ENCODE results near the gene SLC9A7. TPM values are rescaled to one million over a fixed set of nuclear protein-coding genes. Genes with fewer than 3 reads are reported as not detected.
"Not testable (repeated sequence)": the region's sequence is repeated elsewhere in the genome, so short reads cannot be mapped to it uniquely, and the experiment has no call there.

The SLC9A7 gene
- total RNA-seq, 1 donor from 2014 or later, result 1.9 TPM

DNA sequence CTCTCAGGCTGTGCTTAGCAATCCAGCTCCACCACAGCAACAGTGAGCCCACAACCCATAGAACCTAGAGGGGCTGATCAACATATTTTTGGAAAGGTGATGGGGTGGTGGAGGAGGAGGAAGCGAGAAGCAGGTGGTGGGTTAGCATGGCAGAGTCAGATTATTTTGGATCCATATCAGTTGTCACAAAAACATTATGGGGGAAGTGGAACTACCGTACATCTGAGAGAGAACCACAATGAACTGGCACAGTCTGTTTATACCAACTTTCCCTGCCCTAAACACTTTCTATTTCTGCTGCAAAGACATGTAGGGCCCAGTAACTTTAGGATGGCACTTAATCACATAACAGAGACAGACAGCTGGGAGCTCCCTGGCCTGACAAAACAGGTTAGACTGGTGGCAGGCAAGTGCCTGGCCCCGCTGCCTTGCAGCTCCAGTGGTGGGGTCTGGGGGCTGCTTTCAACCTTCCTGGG is 4.3 kb downstream of the SLC9A7 start:
- no peak for DNase-seq (ENCODE audit: low spot score)

DNA sequence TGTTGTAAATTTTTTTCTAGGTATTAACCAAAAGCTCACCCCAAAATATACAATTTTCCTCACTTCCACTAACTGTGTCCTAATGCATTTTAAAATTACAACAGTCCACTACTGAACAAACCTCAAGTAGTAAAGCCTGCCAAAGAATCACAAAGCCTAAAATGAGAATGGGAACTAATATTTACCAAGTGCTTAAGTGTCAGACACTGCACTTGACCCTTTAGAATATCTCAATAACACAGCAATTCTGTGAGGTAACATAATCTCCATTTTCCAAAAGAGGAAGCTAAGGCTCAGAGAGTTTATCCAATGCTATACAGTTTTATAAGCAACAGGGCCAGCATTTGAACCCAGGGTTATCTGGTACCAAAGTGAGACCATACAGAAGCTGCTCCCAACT is 4.9 kb downstream of the SLC9A7 start:
- no peak for DNase-seq (ENCODE audit: low spot score)

DNA sequence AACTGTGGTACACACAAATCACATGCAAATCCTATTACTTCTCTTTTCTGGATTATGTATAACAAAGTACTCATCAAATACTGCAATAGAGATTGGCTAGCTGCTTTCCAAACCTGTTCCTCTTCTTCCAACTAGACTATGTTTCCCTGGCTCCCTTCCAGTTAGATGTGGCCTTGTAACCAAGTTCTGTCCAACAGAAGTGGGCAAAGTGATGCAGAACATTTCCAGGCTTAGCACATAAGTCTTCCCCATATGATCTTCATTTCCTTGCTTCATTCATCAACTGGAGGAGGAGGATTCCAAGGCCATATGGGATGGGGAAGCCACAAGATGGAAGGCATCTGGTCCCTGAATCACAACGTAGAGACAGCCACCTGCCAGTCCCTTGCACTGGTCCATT is 8.0 kb downstream of the SLC9A7 start:
- no peak for DNase-seq (ENCODE audit: low spot score)

DNA sequence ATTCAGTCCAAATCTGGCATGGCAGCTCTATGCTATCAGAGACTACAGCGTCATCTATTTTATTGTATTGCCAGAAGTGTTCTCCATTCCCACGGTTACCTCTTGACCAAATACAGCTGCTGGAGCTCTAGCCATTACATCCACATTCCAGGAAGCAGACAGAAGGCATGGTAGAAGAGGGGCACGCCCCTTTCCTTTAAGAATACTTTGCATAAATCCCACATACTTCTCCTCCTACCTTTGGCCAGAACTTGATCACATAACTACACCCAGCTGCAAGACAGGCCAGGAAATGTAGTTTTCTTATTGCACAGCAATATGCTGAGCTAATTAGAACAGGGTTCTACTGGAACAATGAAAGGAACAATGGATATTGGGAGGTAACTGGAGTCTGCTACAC is 14.9 kb downstream of the SLC9A7 start:
- DNase-seq (ENCODE audit: low spot score), result no peak

DNA sequence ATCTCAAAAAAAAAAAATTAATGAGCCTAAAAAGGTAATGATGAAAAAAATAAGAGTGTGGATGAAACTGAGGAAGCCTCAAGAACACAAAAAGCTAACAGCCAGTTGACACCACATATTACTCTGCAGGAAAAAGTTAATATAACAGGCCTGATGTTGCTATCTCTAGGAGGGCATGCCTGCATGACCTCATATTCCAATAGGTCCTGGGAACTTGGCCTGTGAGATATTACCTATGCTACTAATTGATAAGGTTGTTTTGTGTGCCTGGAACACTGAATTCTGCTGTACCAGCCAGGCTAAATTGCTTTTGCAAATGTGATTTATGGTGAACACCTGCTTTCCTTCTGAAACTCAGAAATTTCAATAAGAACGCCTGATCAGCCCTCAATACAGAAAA is 15.9 kb downstream of the SLC9A7 start:
- no peak for DNase-seq (ENCODE audit: low spot score)

DNA sequence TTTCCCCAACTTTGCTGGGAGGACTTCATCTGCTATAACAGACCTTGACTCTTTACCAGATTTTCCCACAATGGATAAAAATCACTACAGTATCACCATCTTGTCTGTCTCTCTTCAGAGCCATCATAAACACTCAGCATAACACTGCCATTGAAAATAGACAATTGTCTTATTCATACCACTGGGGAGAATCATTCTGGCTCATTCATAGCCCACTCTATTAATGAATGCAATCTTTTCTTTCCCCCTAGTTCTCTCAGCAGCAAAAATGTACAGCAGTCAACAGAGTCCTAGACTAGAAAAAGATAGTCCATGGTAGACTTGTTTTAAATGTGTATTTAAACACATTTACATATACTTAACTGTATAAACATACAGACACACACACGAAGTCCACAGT is 19.2 kb downstream of the SLC9A7 start:
- DNase-seq (ENCODE audit: low spot score), result no peak

DNA sequence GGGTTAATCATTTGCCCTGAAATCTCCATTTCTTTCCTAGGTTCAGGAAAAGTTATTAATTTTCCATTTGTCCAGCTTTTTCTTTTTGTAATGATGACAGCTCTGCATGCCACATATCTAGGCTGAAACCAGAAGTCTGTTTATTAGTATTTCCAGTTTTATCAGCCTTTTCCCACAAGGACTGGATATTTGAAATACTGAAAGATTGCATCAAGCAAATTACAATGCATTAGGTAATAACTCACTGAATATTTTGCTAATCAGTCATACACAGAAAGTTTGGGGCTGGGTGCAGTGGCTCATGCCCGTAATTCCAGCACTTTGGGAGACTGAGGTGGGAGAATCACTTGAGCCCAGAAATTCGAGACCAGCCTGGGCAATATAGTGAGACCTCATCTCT is 21.5 kb downstream of the SLC9A7 start:
- DNase-seq (ENCODE audit: low spot score), result no peak

DNA sequence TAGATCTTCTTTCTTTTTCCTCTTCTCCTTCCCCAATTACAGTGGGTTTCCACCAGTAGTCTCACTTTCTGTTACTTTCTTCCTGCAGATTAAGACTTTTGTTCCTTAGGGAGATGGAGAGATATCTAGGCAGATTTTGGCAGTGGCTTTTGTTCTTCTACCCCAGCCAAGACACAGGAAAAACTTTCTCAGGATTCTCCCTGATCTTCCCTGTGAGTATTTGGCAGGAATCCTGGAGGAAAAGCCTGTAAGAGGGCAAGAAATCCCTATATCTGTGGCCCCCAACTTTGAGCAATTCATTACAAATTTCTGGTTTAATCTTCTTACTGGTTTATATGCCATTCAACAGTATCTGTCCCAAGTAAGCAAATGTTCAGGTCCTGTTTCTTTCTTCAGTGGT is 21.9 kb downstream of the SLC9A7 start:
- DNase-seq (ENCODE audit: low spot score), result no peak

DNA sequence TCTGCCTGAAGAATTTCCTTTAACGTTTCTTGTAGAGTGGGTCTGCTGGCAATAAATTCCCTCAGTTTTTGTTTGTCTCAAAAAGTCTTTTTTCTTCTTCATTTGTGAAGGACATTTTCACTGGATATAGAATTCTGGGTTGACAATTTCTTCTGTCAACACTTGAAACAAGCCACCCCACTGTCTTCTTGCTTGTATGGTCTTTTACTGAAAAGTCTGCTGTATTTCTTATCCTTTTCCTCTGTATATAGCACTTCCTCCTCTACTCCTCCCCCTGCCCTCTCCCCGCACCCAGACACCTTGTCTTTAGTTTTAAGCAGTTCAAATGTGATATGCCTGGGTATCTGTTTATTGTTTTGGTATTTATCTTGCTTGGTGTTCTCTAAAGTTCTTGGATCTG is 23.3 kb downstream of the SLC9A7 start:
- no peak for DNase-seq (ENCODE audit: low spot score)

DNA sequence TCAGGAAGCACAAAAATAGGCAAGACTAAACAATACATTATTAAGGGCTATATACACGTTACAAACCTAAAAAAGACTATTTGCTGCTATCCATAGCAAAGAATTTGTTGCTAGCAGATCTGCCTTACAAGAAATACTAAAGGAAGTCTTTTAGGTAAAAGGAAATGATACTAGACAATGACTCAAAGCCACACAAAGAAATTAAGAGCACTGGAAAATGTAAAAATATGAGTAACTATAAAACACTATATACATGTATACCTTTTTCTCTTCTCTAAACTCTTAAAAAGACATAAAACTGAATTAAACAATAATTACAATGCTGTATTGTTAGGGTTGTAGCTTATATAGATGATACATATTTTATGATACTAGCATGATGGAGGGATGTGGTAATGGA is 25.7 kb downstream of the SLC9A7 start:
- no peak for DNase-seq (ENCODE audit: low spot score)

DNA sequence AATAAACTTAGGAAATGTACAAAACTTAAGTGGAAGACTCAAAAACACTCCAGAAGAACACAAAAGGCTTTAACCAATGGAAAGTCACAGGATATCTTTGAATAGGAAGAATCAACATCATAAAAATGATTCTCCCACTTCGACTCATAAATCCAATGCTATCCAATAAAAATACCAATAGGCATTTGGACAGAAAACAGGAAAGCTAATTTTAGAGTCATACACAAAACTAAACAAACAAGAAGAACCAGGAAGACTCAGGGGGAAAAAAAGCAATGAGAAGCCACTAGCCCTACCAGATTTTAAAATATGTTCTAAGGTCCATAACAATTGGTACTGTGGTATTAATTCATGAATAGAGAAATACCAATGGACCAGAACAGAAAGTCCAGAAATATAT is 28.2 kb downstream of the SLC9A7 start:
- no peak for DNase-seq (ENCODE audit: low spot score)

DNA sequence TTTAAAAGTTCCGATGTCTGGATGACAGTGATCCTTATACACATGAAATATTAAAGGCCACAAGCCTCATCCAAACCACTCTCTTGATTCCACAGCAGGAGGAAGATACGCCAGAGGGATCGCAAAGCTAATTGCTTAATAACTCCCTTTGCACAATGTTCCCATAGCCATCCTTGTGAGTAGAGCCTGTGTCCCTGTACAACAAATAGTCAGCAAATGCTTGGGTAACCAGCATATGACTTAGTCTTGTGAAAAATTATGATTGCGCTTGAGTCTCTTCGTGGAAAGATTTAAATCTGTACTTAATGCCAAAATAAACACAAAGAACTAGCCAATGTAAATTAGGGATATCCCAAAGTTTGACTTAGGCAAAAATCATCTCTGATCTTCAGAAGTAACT is 31.5 kb downstream of the SLC9A7 start:
- no peak for DNase-seq (ENCODE audit: low spot score)

DNA sequence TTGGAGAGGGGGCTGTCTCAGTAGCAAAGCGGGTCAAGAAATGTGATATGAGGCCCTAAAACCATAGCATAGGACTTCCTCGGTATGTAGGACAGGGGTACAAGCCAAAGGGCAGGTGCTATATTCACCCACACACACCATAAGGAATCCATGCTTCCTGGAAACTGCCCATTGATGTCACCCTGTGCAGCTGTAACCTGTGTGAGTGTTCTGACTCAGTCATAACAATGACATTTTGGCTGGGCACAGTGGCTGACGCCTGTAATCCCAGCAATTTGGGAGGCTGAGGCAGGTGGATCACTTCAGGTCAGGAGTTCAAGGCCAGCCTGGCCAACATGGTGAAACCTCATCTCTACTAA is 35.4 kb downstream of the SLC9A7 start:
- DNase-seq (ENCODE audit: low spot score), result not testable (repeated sequence)

DNA sequence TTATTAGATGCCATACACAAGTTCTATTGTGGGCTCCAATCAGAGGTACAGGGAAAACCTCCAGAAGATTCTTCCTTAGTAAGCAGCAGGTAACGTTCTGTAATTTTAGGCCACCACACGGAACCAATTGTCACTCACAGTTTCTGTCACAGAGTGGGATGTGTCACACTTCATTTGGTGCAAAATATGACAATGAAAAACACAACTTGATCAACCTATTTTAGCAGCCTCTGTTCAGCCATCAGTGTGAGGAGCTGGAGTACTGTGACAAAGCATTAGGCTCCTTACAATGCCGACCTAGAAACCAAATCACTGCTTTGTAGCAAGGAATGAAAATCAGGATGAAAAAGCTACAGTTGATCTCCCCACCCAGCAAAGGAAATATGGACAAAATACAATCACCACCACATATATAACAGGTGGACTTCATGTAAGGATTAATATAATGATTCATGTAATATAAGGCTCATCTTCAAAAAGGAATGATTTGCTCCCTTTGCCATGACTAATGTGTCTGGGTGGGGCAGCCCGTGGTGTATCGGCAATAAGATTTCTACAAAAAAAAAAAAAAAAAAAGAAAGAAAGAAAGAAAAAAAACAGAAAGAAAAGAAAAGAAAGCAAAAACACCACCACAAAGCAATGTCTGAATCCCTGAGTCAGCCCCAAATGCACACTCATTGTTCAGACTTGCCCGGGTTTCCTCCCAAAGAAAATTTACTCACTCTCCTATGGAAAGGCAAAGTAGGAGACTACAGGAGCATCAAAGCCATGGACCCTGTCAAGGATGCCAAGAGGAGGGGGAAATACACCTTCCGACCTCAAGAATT is 36.0 kb downstream of the SLC9A7 start:
- DNase-seq (ENCODE audit: low spot score), result no peak

DNA sequence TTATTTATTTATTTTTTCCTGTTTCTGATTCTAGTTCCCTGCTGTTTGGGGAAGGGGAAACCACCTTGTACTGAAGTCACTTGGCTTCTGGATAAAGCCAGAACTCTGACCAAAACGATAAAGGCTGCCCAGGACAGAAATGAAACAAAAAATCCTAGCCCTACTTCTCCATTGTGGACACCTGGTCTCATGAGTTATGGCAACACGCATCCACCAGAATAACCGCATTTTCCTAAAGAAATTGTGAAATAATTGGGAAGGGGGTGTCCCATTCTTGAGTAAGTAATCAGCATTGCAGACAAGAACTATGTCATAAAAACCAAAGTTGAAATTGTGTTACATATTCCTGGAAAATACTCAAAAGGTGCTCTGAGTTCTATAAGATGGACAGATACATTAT is 42.1 kb downstream of the SLC9A7 start:
- no peak for DNase-seq (ENCODE audit: low spot score)

DNA sequence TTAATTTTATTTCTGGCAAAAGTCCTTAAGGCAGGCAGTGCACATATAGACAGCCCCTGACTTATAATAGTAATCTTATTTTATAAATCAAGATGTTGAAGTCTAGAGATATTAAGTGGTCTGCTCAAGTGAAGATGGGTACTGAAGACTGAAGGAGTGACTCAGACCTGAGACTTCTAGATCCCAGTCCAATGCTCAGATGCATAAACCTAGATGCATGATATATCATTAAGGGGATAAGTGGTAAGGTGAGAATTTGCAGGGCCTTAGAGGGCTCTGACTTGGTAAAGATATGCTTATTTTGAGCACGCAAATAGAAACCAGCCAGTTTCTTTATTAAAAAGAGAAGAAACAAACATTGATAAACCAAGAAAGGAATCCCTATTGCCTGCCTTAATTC is 42.9 kb downstream of the SLC9A7 start:
- no peak for DNase-seq (ENCODE audit: low spot score)

DNA sequence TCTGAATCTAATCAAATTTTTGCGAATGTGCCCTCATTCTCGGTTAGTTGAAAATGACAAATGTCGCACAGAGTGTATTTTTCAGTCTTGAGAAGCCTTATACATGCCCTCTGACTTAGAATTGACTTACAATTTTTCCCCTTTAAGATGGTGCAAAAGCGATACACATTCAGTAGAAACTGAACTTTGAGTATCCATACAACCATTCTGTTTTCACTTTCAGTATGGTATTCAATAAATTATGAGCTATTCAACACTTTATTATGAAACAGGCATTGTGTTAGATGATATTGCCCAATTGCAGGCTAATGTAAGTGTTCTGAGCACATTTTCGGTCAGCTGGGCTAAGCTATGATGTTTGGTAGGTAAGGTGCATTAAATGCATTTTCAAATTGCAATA is 43.4 kb downstream of the SLC9A7 start:
- no peak for DNase-seq (ENCODE audit: low spot score)

DNA sequence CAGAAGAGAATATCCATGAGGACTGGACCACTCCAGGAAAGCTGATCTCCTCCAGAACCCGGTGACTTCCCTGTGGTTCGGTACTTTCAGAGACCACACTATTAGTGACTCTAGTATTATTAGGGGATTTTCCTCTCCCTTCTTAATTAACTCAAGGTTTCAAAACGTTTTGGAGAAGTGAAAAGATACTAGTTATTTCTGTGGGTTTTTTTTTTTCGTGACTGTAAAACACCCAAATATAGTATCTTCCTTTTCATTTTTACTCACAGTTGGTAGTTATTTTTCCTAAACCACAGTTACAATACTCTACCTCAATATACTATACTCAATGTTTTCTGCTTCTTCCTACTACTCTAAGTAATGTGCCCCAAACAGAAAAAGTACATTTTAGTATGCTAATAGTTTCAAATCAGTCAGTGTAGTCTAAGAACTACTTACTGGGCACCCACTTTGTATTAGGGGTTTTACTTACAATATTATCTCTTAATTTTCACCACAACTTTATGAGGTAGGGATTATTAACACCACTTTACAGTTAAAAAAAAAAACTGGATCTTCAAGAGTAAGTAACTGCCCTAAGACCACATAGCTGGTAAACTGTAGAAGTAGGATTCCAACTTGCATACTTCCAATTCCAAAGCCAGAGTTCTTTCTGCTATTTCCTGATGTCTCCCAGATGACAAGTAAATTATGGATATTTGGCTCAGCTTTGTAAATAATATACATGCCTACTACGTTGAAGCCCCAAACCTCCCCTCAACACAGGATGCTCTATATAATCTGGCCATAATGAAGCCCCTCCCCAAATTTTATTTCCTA is 45.0 kb downstream of the SLC9A7 start:
- no peak for DNase-seq (ENCODE audit: low spot score)

DNA sequence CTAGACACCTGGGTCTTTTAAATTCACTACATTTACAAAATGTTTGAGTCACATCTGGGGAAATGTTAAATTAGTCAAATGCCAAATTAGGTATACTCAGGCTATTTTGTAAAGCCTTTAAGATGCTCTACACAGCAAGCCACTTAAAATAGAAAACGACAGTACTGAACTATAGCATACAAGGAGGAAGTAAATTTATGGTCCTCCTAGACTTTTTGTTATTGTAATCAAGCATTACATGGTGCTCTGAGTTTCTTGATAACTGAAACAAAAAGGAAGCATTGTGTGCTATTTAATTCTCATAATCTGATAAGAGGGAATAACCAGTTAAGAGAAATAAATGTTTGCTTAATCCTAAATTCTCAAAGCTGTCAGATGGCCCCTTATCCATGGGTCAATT is 46.2 kb downstream of the SLC9A7 start:
- DNase-seq (ENCODE audit: low spot score), result no peak

DNA sequence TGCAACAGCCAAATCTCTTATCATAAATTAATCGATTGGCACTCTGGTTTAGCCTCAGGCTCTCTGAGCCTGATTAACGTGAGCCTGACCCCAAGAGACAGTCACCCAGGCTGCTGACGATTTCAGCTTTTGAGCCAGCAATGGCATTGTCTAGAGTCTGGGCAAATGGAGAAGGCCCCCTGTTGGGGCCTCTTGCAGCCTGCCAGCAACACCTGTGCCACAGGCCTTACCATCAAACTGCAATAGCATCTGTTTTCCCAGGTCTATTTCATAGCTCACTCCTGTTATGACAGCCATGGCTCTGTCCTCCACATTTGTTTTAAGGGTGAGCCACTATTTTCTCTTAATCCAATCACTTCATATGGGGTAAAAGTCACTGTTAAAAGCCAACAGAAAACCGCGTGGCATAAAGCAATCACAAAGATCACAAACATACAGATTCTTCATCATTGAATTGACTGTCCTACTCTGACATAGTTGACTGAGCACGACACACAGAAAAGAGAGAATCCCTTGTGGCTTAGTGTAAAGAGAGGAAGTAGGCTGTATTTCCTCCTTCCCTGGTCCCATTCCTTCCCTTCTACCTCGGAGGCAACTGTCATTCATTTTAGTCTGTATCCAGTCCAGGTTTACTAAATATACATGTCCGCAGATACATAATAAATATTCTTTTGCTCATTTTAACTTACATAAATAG is 47.8 kb downstream of the SLC9A7 start:
- no peak for DNase-seq (ENCODE audit: low spot score)

DNA sequence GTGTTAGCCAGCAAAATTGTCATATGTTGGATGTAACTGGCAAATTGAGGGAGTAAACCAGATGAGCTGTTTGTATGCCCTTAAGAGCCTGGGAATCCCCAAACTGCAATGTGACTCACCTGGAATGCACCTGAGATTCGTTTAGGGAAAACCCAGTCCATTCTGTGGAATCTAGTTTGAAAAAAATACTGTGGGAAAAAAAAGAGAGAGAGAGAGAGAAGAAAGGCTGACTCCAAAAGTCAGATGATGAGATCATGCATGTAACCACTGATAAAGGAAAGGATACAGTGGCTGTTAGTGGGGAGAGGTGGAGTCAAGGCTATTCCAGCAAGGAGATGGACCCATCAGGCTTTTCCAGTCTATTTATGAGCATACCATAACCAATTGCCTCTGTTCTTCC is 48.5 kb downstream of the SLC9A7 start:
- no peak for DNase-seq (ENCODE audit: low spot score)

DNA sequence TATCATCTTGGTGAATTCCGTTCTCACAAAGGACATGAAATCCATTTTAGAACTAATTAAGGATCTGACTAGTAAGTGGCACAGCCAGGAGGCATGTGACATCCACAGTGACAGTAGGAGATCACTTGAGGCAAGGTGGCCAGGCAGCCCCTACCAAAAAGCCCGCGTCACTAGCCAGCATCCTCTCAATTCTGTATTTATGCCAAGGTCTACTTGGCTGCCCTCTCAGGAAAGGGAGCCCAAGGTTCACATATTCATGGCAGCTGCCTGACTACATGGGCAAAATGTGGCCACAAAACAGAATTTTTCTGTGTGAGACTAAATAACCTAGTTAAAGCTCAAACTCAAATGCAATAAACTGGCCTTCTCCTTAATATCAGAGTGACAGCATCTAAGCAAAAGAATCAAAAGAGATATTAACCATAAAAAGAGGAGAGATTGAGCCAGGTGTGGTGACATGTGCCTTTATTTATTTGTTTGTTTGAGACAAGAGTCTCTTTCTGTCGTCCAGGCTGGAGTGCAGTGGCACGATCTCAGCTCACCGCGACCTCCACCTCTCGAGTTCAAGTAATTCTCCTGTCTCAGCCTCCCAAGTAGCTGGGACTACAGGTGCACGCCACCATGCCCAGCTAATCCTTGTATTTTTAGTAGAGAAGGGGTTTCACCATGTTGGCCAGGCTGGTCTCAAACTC is 51.5 kb downstream of the SLC9A7 start:
- no peak for DNase-seq (ENCODE audit: low spot score)

All from umbilical cord (tissue), 2 donors.